Effector memory CD4-positive, alpha-beta T cell (primary cell): ENCODE results near the gene GLIS2.
A peak's percentile ranks its signal among the peaks of the same experiment; 100 is the strongest.

ENCODE experiments used
- DNase-seq, 3 donors: peaks; one replicate each; pipeline ENCODE4 v3.0.0-alpha.2; 2020
- H3K27ac ChIP-seq: 2 replicates; pipeline ENCODE4 v1.7.0; 2013; ENCODE audit warnings: mild to moderate bottlenecking, low read length, moderate library complexity; ENCODE audit not compliant: insufficient read depth, poor library complexity, severe bottlenecking
- H3K27me3 ChIP-seq: replicated peaks from 2 replicates; pipeline ENCODE4 v1.7.0; 2013; ENCODE audit warnings: mild to moderate bottlenecking, low read length; ENCODE audit not compliant: insufficient read depth, control insufficient read depth, poor library complexity, severe bottlenecking
- H3K36me3 ChIP-seq: 2 replicates; pipeline ENCODE4 v1.7.0; 2013; ENCODE audit warnings: mild to moderate bottlenecking, low read length, moderate library complexity; ENCODE audit not compliant: control insufficient read depth, insufficient read depth
- H3K4me1 ChIP-seq: 2 replicates; pipeline ENCODE4 v1.7.0; 2013; ENCODE audit warnings: low read length, mild to moderate bottlenecking; ENCODE audit not compliant: control insufficient read depth, insufficient read depth, poor library complexity, severe bottlenecking
- H3K4me3 ChIP-seq: 2 replicates; pipeline ENCODE4 v1.7.0; 2013; ENCODE audit warnings: low read length, low read depth, mild to moderate bottlenecking; ENCODE audit not compliant: insufficient read depth, poor library complexity, severe bottlenecking
- H3K9me3 ChIP-seq: 2 replicates; pipeline ENCODE4 v1.7.0; 2013; ENCODE audit warnings: mild to moderate bottlenecking, low read length, moderate library complexity; ENCODE audit not compliant: control insufficient read depth

Gene GLIS2

GRCh38 chr16:4297480-4297879, 18.4 kb upstream of the GLIS2 start:
- no peaks in the 10 kb centered on the region for H3K27me3 ChIP-seq
- no peak overlapping the region for H3K27ac ChIP-seq
- no peak overlapping the region for H3K4me3 ChIP-seq
- no peaks in the 10 kb centered on the region for H3K9me3 ChIP-seq
- DNase-seq: no peak
- H3K4me1 ChIP-seq: no peaks in the 10 kb centered on the region
- no peaks in the 10 kb centered on the region for H3K36me3 ChIP-seq

GRCh38 chr16:4298761-4299522, 16.9 kb upstream of the GLIS2 start:
- Histone ChIP-seq H3K27ac (no peak overlapping the region), H3K4me1 (no peaks in the 10 kb centered on the region), H3K4me3 (no peak overlapping the region), H3K27me3 (no peaks in the 10 kb centered on the region), H3K9me3 (no peaks in the 10 kb centered on the region), H3K36me3 (no peaks in the 10 kb centered on the region)
- DNase-seq: no peak

- Histone ChIP-seq H3K9me3 (no peaks in the 10 kb centered on the region), H3K4me3 (no peak overlapping the region), H3K36me3 (no peaks in the 10 kb centered on the region), H3K4me1 (peaks cover 4% of the 10 kb centered on the region), H3K27ac (no peak overlapping the region), H3K27me3 (no peaks in the 10 kb centered on the region)
- no peak for DNase-seq
Measured at GRCh38 chr16:4301177-4301576, 14.7 kb upstream of the GLIS2 start.

- Histone ChIP-seq H3K9me3 (no peaks in the 10 kb centered on the region), H3K4me1 (peaks cover 12% of the 10 kb centered on the region), H3K27ac (no peak overlapping the region), H3K27me3 (no peaks in the 10 kb centered on the region), H3K4me3 (no peak overlapping the region), H3K36me3 (no peaks in the 10 kb centered on the region)
- no peak for DNase-seq
Measured at GRCh38 chr16:4301968-4302367, 13.9 kb upstream of the GLIS2 start.

- no peak for DNase-seq
- H3K27ac ChIP-seq: no peak overlapping the region
- no peaks in the 10 kb centered on the region for H3K36me3 ChIP-seq
Measured at GRCh38 chr16:4303973-4304372, 11.9 kb upstream of the GLIS2 start.

GRCh38 chr16:4306470-4307214, 9.2 kb upstream of the GLIS2 start:
- Histone ChIP-seq H3K4me3 (peak overlapping the region; percentile 53), H3K4me1 (peaks cover 16% of the 10 kb centered on the region), H3K36me3 (no peaks in the 10 kb centered on the region), H3K27me3 (no peaks in the 10 kb centered on the region), H3K27ac (peak overlapping the region; percentile 91), H3K9me3 (no peaks in the 10 kb centered on the region)
- peak; percentile 34 to 53 (median 50) for DNase-seq

More at GRCh38 chr16:4303973-4304372, 11.9 kb upstream of the GLIS2 start:
- no peaks in the 10 kb centered on the region for H3K9me3 ChIP-seq
- peaks cover 16% of the 10 kb centered on the region for H3K4me1 ChIP-seq
- H3K4me3 ChIP-seq: no peak overlapping the region
- no peaks in the 10 kb centered on the region for H3K27me3 ChIP-seq

- Histone ChIP-seq H3K36me3 (no peaks in the 10 kb centered on the region), H3K4me3 (peak overlapping the region; percentile 53), H3K4me1 (peaks cover 16% of the 10 kb centered on the region), H3K27me3 (no peaks in the 10 kb centered on the region), H3K9me3 (no peaks in the 10 kb centered on the region), H3K27ac (peak overlapping the region; percentile 91)
- DNase-seq: peak; percentile 96 to 97 (median 97)
Measured at GRCh38 chr16:4307215-4308037, 8.4 kb upstream of the GLIS2 start.

- H3K4me3 ChIP-seq: no peak overlapping the region
- peaks cover 20% of the 10 kb centered on the region for H3K4me1 ChIP-seq
- no peak for DNase-seq
- no peaks in the 10 kb centered on the region for H3K27me3 ChIP-seq
- H3K36me3 ChIP-seq: no peaks in the 10 kb centered on the region
- H3K27ac ChIP-seq: peak overlapping the region; percentile 13
- no peaks in the 10 kb centered on the region for H3K9me3 ChIP-seq
Measured at GRCh38 chr16:4309102-4309832, 6.6 kb upstream of the GLIS2 start.

GRCh38 chr16:4309833-4310266, 6.0 kb upstream of the GLIS2 start:
- Histone ChIP-seq H3K27ac (no peak overlapping the region), H3K9me3 (no peaks in the 10 kb centered on the region), H3K4me1 (peaks cover 24% of the 10 kb centered on the region), H3K36me3 (no peaks in the 10 kb centered on the region), H3K27me3 (peaks cover 5% of the 10 kb centered on the region), H3K4me3 (no peak overlapping the region)
- DNase-seq: peak in 2 of 3 donors; percentile 25 to 31
